Measurements from ENCODE around the gene COA7. TPM values are rescaled to one million over a fixed set of nuclear protein-coding genes. Genes with fewer than 3 reads are reported as not detected.

COA7 gene
- polyA plus RNA-seq, 1 of the 3 experiments (the other 2 are of a cell fraction), result 9.0 TPM

- Histone ChIP-seq H3K9ac (no peak overlapping the region), H3F3A (replicated peaks; ENCODE audit: insufficient read depth) (no peaks in the 10 kb centered on the region), H3K27me3 (ENCODE audit: insufficient read depth) (no peaks in the 10 kb centered on the region), H3K9me2 (no peaks in the 10 kb centered on the region), H3K27ac (ENCODE audit: low read depth in 2 of 2, low read length in 1 of 2) (no peak overlapping the region), H3K4me2 (no peak overlapping the region), H3K4me1 (ENCODE audit: control insufficient read depth in 1 of 2, insufficient read depth in 2 of 2, low read depth in 1 of 2, low read length in 1 of 2) (no peaks in the 10 kb centered on the region), H4K20me1 (ENCODE audit: insufficient read depth) (no peaks in the 10 kb centered on the region), H2AFZ (ENCODE audit: low read depth) (no peak overlapping the region), H3K79me2 (ENCODE audit: insufficient read depth) (no peaks in the 10 kb centered on the region), H3K4me3 (ENCODE audit: low read depth in 2 of 2, low read length in 1 of 2) (no peak overlapping the region), H3K36me3 (replicated peaks in 1 of 2; ENCODE audit: control insufficient read depth in 1 of 2, insufficient read depth in 2 of 2, low read length in 1 of 2) (no peaks in the 10 kb centered on the region), H3K9me3 (no peaks in the 10 kb centered on the region)
- no peak for DNase-seq
- ChIA-PET POLR2A (no interaction called here), CTCF (no interaction called here)
- TF ChIP-seq RFX5 (IDR thresholded peaks at IDR 0.05; ENCODE audit: low read length), result no peak
- TF ChIP-seq EP300 (IDR thresholded peaks at IDR 0.05; ENCODE audit: borderline replicate concordance in 1 of 2, low read depth in 1 of 2, low read length in 1 of 2), result no peak
- no peak for TF ChIP-seq IRF3 (IDR thresholded peaks at IDR 0.05; ENCODE audit: low read depth, low read length)
- TF ChIP-seq MAX (IDR thresholded peaks at IDR 0.05; ENCODE audit: low read depth), result no peak
Measured at GRCh38 chr1:52654063-52654462, 44.1 kb downstream of the COA7 start.

GRCh38 chr1:52653207-52653849, 44.8 kb downstream of the COA7 start:
- H3K27me3 ChIP-seq (ENCODE audit: insufficient read depth), result no peaks in the 10 kb centered on the region
- 92% methylated on average over 5 of the region's 5 CpGs for WGBS (ENCODE audit: low lambda C conversion rate)
- POLR2A ChIA-PET, result no interaction called here

More at GRCh38 chr1:52653207-52653849, 44.8 kb downstream of the COA7 start:
- Histone ChIP-seq H3K36me3 (replicated peaks in 1 of 2; ENCODE audit: control insufficient read depth in 1 of 2, insufficient read depth in 2 of 2, low read length in 1 of 2) (no peaks in the 10 kb centered on the region), H2AFZ (ENCODE audit: low read depth) (no peak overlapping the region), H3F3A (replicated peaks; ENCODE audit: insufficient read depth) (no peaks in the 10 kb centered on the region), H3K4me2 (no peak overlapping the region), H3K79me2 (ENCODE audit: insufficient read depth) (no peaks in the 10 kb centered on the region), H3K9me3 (no peaks in the 10 kb centered on the region), H3K9ac (no peak overlapping the region), H3K9me2 (no peaks in the 10 kb centered on the region), H3K4me3 (ENCODE audit: low read depth in 2 of 2, low read length in 1 of 2) (no peak overlapping the region), H3K27ac (ENCODE audit: low read depth in 2 of 2, low read length in 1 of 2) (no peak overlapping the region), H3K4me1 (ENCODE audit: control insufficient read depth in 1 of 2, insufficient read depth in 2 of 2, low read depth in 1 of 2, low read length in 1 of 2) (no peaks in the 10 kb centered on the region), H4K20me1 (ENCODE audit: insufficient read depth) (no peaks in the 10 kb centered on the region)
- CTCF ChIA-PET, result no interaction called here
- DNase-seq, result no peak
- no peak for TF ChIP-seq YY1 (IDR thresholded peaks at IDR 0.05; ENCODE audit: low read depth)
- no peak for TF ChIP-seq RAD21 (IDR thresholded peaks at IDR 0.05; ENCODE audit: low read length)
- no peak for TF ChIP-seq FOXJ3 (CRISPR knock-in tag; IDR thresholded peaks at IDR 0.05)
- TF ChIP-seq EP300 (IDR thresholded peaks at IDR 0.05; ENCODE audit: borderline replicate concordance in 1 of 2, low read depth in 1 of 2, low read length in 1 of 2), result no peak
- TF ChIP-seq FOXM1 (IDR thresholded peaks at IDR 0.05; ENCODE audit: low read depth), result no peak
- no peak for TF ChIP-seq IRF3 (IDR thresholded peaks at IDR 0.05; ENCODE audit: low read depth, low read length)
- no peak for TF ChIP-seq FOSL2 (IDR thresholded peaks at IDR 0.05; ENCODE audit: borderline replicate concordance, low read depth)
- no peak for TF ChIP-seq GATA2 (CRISPR knock-in tag; IDR thresholded peaks at IDR 0.05)
- TF ChIP-seq CHD2 (IDR thresholded peaks at IDR 0.05; ENCODE audit: low read length, partially characterized antibody), result no peak
- TF ChIP-seq, protein P1, sequence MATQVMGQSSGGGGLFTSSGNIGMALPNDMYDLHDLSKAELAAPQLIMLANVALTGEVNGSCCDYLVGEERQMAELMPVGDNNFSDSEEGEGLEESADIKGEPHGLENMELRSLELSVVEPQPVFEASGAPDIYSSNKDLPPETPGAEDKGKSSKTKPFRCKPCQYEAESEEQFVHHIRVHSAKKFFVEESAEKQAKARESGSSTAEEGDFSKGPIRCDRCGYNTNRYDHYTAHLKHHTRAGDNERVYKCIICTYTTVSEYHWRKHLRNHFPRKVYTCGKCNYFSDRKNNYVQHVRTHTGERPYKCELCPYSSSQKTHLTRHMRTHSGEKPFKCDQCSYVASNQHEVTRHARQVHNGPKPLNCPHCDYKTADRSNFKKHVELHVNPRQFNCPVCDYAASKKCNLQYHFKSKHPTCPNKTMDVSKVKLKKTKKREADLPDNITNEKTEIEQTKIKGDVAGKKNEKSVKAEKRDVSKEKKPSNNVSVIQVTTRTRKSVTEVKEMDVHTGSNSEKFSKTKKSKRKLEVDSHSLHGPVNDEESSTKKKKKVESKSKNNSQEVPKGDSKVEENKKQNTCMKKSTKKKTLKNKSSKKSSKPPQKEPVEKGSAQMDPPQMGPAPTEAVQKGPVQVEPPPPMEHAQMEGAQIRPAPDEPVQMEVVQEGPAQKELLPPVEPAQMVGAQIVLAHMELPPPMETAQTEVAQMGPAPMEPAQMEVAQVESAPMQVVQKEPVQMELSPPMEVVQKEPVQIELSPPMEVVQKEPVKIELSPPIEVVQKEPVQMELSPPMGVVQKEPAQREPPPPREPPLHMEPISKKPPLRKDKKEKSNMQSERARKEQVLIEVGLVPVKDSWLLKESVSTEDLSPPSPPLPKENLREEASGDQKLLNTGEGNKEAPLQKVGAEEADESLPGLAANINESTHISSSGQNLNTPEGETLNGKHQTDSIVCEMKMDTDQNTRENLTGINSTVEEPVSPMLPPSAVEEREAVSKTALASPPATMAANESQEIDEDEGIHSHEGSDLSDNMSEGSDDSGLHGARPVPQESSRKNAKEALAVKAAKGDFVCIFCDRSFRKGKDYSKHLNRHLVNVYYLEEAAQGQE (IDR thresholded peaks at IDR 0.05; ENCODE audit: low read depth, low read length), result no peak
- no peak for TF ChIP-seq NFIC (IDR thresholded peaks at IDR 0.05; ENCODE audit: borderline replicate concordance)
